Measurements from ENCODE around the gene TNFSF12.

GRCh38 chr17:7560172-7561027 lies 11.5 kb downstream of the TNFSF12 start:
- TF ChIP-seq EZH2 (IDR thresholded peaks at IDR 0.05; ENCODE audit: insufficient read depth, poor library complexity, severe bottlenecking) (no peak), EZH2phosphoT487 (IDR thresholded peaks at IDR 0.05; ENCODE audit: insufficient read depth, low read depth) (no peak)

All from GM23248 (cell line).